Activated gamma-delta T cell treated with Interleukin-2 at 50 U/mL for 16 hours (primary cell): Measurements from ENCODE around the gene ZNF76.
"Not testable (repeated sequence)": the region's sequence is repeated elsewhere in the genome, so short reads cannot be mapped to it uniquely, and the experiment has no call there.

Experiments
- DNase-seq: peaks from one replicate; pipeline ENCODE4 v3.0.0-alpha.2; 2020

The ZNF76 gene

GRCh38 chr6:35304299-35304698 is 44.8 kb downstream of the ZNF76 start:
- no peak for DNase-seq

- no peak for DNase-seq
These were observed 45.6 kb downstream of the ZNF76 start for GRCh38 chr6:35305117-35305516.

GRCh38 chr6:35307138-35307537 is 47.6 kb downstream of the ZNF76 start:
- DNase-seq: not testable (repeated sequence)

- not testable (repeated sequence) for DNase-seq
These were observed 49.0 kb downstream of the ZNF76 start for GRCh38 chr6:35308543-35308942.

GRCh38 chr6:35309611-35310264 is 50.2 kb downstream of the ZNF76 start:
- DNase-seq: no peak

- no peak for DNase-seq
These were observed 50.8 kb downstream of the ZNF76 start for GRCh38 chr6:35310265-35310831.

- DNase-seq: peak; percentile 70
These were observed 52.0 kb downstream of the ZNF76 start for GRCh38 chr6:35311390-35312075.

- no peak for DNase-seq
These were observed 52.7 kb downstream of the ZNF76 start for GRCh38 chr6:35312076-35312800.

- DNase-seq: no peak
These were observed 53.3 kb downstream of the ZNF76 start for GRCh38 chr6:35312807-35313206.

GRCh38 chr6:35317483-35318195 is 58.1 kb downstream of the ZNF76 start:
- no peak for DNase-seq

- DNase-seq: no peak
These were observed 58.9 kb downstream of the ZNF76 start for GRCh38 chr6:35318196-35319171.

- DNase-seq: no peak
These were observed 60.0 kb downstream of the ZNF76 start for GRCh38 chr6:35319346-35320030.

- no peak for DNase-seq
These were observed 60.5 kb downstream of the ZNF76 start for GRCh38 chr6:35320031-35320410.

GRCh38 chr6:35321091-35321490 is 61.6 kb downstream of the ZNF76 start:
- no peak for DNase-seq

- DNase-seq: peak; percentile 77
These were observed 68.0 kb downstream of the ZNF76 start for GRCh38 chr6:35327349-35328027.

- DNase-seq: no peak
These were observed 68.7 kb downstream of the ZNF76 start for GRCh38 chr6:35328108-35328723.

GRCh38 chr6:35328965-35329364 is 69.4 kb downstream of the ZNF76 start:
- not testable (repeated sequence) for DNase-seq

GRCh38 chr6:35330541-35331119 is 71.1 kb downstream of the ZNF76 start:
- DNase-seq: no peak

GRCh38 chr6:35332074-35332887 is 72.7 kb downstream of the ZNF76 start:
- peak; percentile 70 for DNase-seq
